Gastroesophageal sphincter (tissue), 4 donors: ENCODE measurements around the gene RFX2. TPM values are rescaled to one million over a fixed set of nuclear protein-coding genes. Genes with fewer than 3 reads are reported as not detected.

Experiments used
- ATAC-seq: fragments of 150-250 bp; one replicate; pipeline ENCODE4 v1.9.1; 2016; ENCODE audit warnings: mild to moderate bottlenecking, moderate library complexity
- H3K27ac ChIP-seq, 4 donors: fragments of 200-600 bp; sonication (generic) in 3 of 4; 1 replicate in 3 of 4; 2 replicates in 1 of 4; pipeline ENCODE4 v1.5.1; 2016 to 2019
- H3K27me3 ChIP-seq: fragments of 200-600 bp; sonication (generic); one replicate; pipeline ENCODE4 v1.5.1; 2019
- H3K36me3 ChIP-seq, 2 donors: fragments of 200-600 bp; sonication (generic); one replicate each; pipeline ENCODE4 v1.5.1; 2019; ENCODE audit warnings: control low read depth in 1 of 2
- H3K4me1 ChIP-seq, 3 donors: fragments of 200-600 bp; sonication (generic); 1 replicate in 2 of 3; 2 replicates in 1 of 3; pipeline ENCODE4 v1.5.1; 2016 to 2019; ENCODE audit warnings: control low read depth in 2 of 3
- H3K4me3 ChIP-seq, 2 donors: fragments of 200-600 bp; sonication (generic); one replicate each; pipeline ENCODE4 v1.5.1; 2019; ENCODE audit warnings: mild to moderate bottlenecking in 1 of 2, moderate library complexity in 1 of 2
- H3K9me3 ChIP-seq, 3 donors: fragments of 200-600 bp; sonication (generic); one replicate each; pipeline ENCODE4 v1.5.1; 2017 to 2019; ENCODE audit warnings: control low read depth in 2 of 3
- CTCF ChIP-seq, 4 experiments: fragments of 200-600 bp in 2 of 4; fragments of 450-650 bp in 2 of 4; sonication (generic) in 1 of 4; IDR thresholded peaks; one replicate each; pipeline ENCODE4 v1.5.1; 2017 to 2019; ENCODE audit warnings: antibody characterized with exemption in 4 of 4, mild to moderate bottlenecking in 2 of 4, moderate library complexity in 2 of 4
- EP300 ChIP-seq: sonication (generic); formaldehyde crosslinking; IDR thresholded peaks from one replicate; pipeline ENCODE4 v1.6.1; 2017; ENCODE audit warnings: antibody characterized with exemption, mild to moderate bottlenecking
- POLR2A ChIP-seq, 2 donors: fragments of 450-650 bp; IDR thresholded peaks; one replicate each; pipeline ENCODE4 v1.6.1; 2017; ENCODE audit warnings: antibody characterized with exemption in 2 of 2, mild to moderate bottlenecking in 2 of 2, moderate library complexity in 1 of 2
- POLR2AphosphoS5 ChIP-seq: sonication (generic); formaldehyde crosslinking; IDR thresholded peaks from one replicate; pipeline ENCODE4 v1.6.1; 2017; ENCODE audit warnings: antibody characterized with exemption
- WGBS, 2 donors: methylation state at CpG; one replicate each; pipeline ENCODE4 v1.1.5; 2018; ENCODE audit warnings: low coverage in 1 of 2; 5-methylcytosine and 5-hydroxymethylcytosine counted together
- total RNA-seq, 4 donors: library from RNA; depleted of rRNA; stranded (reverse); fragments of >200 nt; gene quantifications; one replicate each; pipeline ENCODE4 v1.1.0, GENCODE V29; 2016

RFX2 gene
- total RNA-seq, 4 donors from 2014 or later: 18.7 to 49.1 (median 37.6) TPM

- H3K36me3 ChIP-seq: peaks cover 0 to 26% of the 10 kb centered on the region in 2 donors
- H3K27me3 ChIP-seq: no peaks in the 10 kb centered on the region
- no peak overlapping the region for H3K4me3 ChIP-seq
- H3K4me1 ChIP-seq: peaks cover 0 to 16% (median 0%) of the 10 kb centered on the region in 3 donors
- TF ChIP-seq EP300: no peak
- TF ChIP-seq CTCF (IDR thresholded peaks at IDR 0.05): no peak
- no peak for TF ChIP-seq POLR2AphosphoS5
- TF ChIP-seq POLR2A (IDR thresholded peaks at IDR 0.05): no peak
- peak overlapping the region in 1 of 4 donors; percentile 46 for H3K27ac ChIP-seq
- WGBS, 2 donors: 93 to 100% methylated on average over 1 to 3 of the region's 4 CpGs
- H3K9me3 ChIP-seq: no peaks in the 10 kb centered on the region
- ATAC-seq: no peak
These were observed 75.8 kb downstream of the RFX2 start for GRCh38 chr19:6034512-6034911.

GRCh38 chr19:6033744-6034264 is 76.5 kb downstream of the RFX2 start:
- no peaks in the 10 kb centered on the region for H3K27me3 ChIP-seq
- peaks cover 0 to 10% (median 0%) of the 10 kb centered on the region in 3 donors for H3K4me1 ChIP-seq
- no peaks in the 10 kb centered on the region for H3K9me3 ChIP-seq
- H3K36me3 ChIP-seq: peaks cover 0 to 21% of the 10 kb centered on the region in 2 donors
- ATAC-seq: no peak
- 94 to 97% methylated on average over 3 of the region's 4 CpGs for WGBS, 2 donors
- no peak overlapping the region for H3K4me3 ChIP-seq
- no peak for TF ChIP-seq POLR2AphosphoS5
- no peak for TF ChIP-seq POLR2A (IDR thresholded peaks at IDR 0.05)
- no peak for TF ChIP-seq CTCF (IDR thresholded peaks at IDR 0.05)
- TF ChIP-seq EP300: no peak
- no peak overlapping the region for H3K27ac ChIP-seq

- no peak for TF ChIP-seq POLR2AphosphoS5
- TF ChIP-seq POLR2A (IDR thresholded peaks at IDR 0.05): no peak
- no peak for TF ChIP-seq EP300
- TF ChIP-seq CTCF (IDR thresholded peaks at IDR 0.05): no peak
- no peak for ATAC-seq
- H3K9me3 ChIP-seq: no peaks in the 10 kb centered on the region
- 94% methylated on average over 9 of the region's 9 CpGs; no CpG with 5 or more reads in 1 of the 2 donors for WGBS, 2 donors
- H3K36me3 ChIP-seq: peaks cover 0 to 21% of the 10 kb centered on the region in 2 donors
- H3K4me1 ChIP-seq: peaks cover 0 to 6% (median 0%) of the 10 kb centered on the region in 3 donors
- H3K27ac ChIP-seq: peak overlapping the region in 1 of 4 donors; percentile 7
- no peaks in the 10 kb centered on the region for H3K27me3 ChIP-seq
- H3K4me3 ChIP-seq: no peak overlapping the region
These were observed 77.5 kb downstream of the RFX2 start for GRCh38 chr19:6032827-6033226.

- ATAC-seq: no peak
- 43 to 74% methylated on average over 3 of the region's 4 CpGs for WGBS, 2 donors
- no peaks in the 10 kb centered on the region for H3K27me3 ChIP-seq
- H3K9me3 ChIP-seq: no peaks in the 10 kb centered on the region
- TF ChIP-seq CTCF (IDR thresholded peaks at IDR 0.05) (no peak), POLR2AphosphoS5 (no peak), EP300 (no peak), POLR2A (IDR thresholded peaks at IDR 0.05) (no peak)
- H3K4me1 ChIP-seq: peaks cover 0 to 6% (median 0%) of the 10 kb centered on the region in 3 donors
- H3K4me3 ChIP-seq: no peak overlapping the region
- peak overlapping the region in 1 of 4 donors; percentile 7 for H3K27ac ChIP-seq
- peaks cover 0 to 26% of the 10 kb centered on the region in 2 donors for H3K36me3 ChIP-seq
These were observed 77.9 kb downstream of the RFX2 start for GRCh38 chr19:6032381-6032780.

GRCh38 chr19:6030214-6030507 is 80.1 kb downstream of the RFX2 start:
- peaks cover 0 to 6% (median 0%) of the 10 kb centered on the region in 3 donors for H3K4me1 ChIP-seq
- 72 to 76% methylated on average over 3 of the region's 3 CpGs for WGBS, 2 donors
- no peak overlapping the region for H3K4me3 ChIP-seq
- no peaks in the 10 kb centered on the region for H3K9me3 ChIP-seq
- no peak for ATAC-seq
- H3K27me3 ChIP-seq: no peaks in the 10 kb centered on the region
- no peak for TF ChIP-seq POLR2AphosphoS5
- TF ChIP-seq EP300: no peak
- TF ChIP-seq CTCF (IDR thresholded peaks at IDR 0.05): no peak
- TF ChIP-seq POLR2A (IDR thresholded peaks at IDR 0.05): no peak
- H3K27ac ChIP-seq: no peak overlapping the region
- peaks cover 0 to 34% of the 10 kb centered on the region in 2 donors for H3K36me3 ChIP-seq
